ENCODE data around the gene GNAT1. TPM values are rescaled to one million over a fixed set of nuclear protein-coding genes. Genes with fewer than 3 reads are reported as not detected.

GNAT1 gene
- total RNA-seq, 4 donors from 2014 or later: not detected

GRCh38 chr3:50217681-50218080 lies 26.3 kb downstream of the GNAT1 start:
- no peaks in the 10 kb centered on the region for H3K36me3 ChIP-seq
- no peak for ATAC-seq
- no CpG with 5 or more reads among the region's 10 CpGs for WGBS, 2 donors (ENCODE audit: low coverage in 1 of 2)
- H3K9me3 ChIP-seq: no peaks in the 10 kb centered on the region
- no peak overlapping the region for H3K4me3 ChIP-seq
- peaks cover 19% of the 10 kb centered on the region for H3K27me3 ChIP-seq
- H3K27ac ChIP-seq: no peak overlapping the region
- no peak for TF ChIP-seq POLR2A (IDR thresholded peaks at IDR 0.05)
- no peaks in the 10 kb centered on the region for H3K4me1 ChIP-seq

- Histone ChIP-seq H3K36me3 (no peaks in the 10 kb centered on the region), H3K9me3 (no peaks in the 10 kb centered on the region), H3K27me3 (peaks cover 26% of the 10 kb centered on the region), H3K4me1 (no peaks in the 10 kb centered on the region), H3K4me3 (no peak overlapping the region), H3K27ac (no peak overlapping the region)
- ATAC-seq: no peak
- TF ChIP-seq POLR2A (IDR thresholded peaks at IDR 0.05): no peak
- TF ChIP-seq POLR2AphosphoS5 (IDR thresholded peaks at IDR 0.05): no peak
- TF ChIP-seq CTCF (IDR thresholded peaks at IDR 0.05): no peak
- TF ChIP-seq EP300 (IDR thresholded peaks at IDR 0.05): no peak
- WGBS, 2 donors (ENCODE audit: low coverage in 1 of 2): 87 to 90% methylated on average over 2 of the region's 17 CpGs
These were observed 27.0 kb downstream of the GNAT1 start for GRCh38 chr3:50218448-50218847.

GRCh38 chr3:50219285-50219684 lies 27.9 kb downstream of the GNAT1 start:
- TF ChIP-seq EP300 (IDR thresholded peaks at IDR 0.05): no peak
- no peak for TF ChIP-seq POLR2A (IDR thresholded peaks at IDR 0.05)
- no peak for TF ChIP-seq CTCF (IDR thresholded peaks at IDR 0.05)
- no peak for TF ChIP-seq POLR2AphosphoS5 (IDR thresholded peaks at IDR 0.05)
- ATAC-seq: no peak
- Histone ChIP-seq H3K27me3 (peaks cover 34% of the 10 kb centered on the region), H3K9me3 (no peaks in the 10 kb centered on the region), H3K27ac (no peak overlapping the region), H3K4me1 (no peaks in the 10 kb centered on the region), H3K36me3 (no peaks in the 10 kb centered on the region), H3K4me3 (no peak overlapping the region)
- 69 to 83% methylated on average over 1 to 5 of the region's 5 CpGs for WGBS, 2 donors (ENCODE audit: low coverage in 1 of 2)

- ATAC-seq: no peak
- WGBS, 2 donors (ENCODE audit: low coverage in 1 of 2): 80% methylated on average over 1 of the region's 6 CpGs; no CpG with 5 or more reads in 1 of the 2 donors
- Histone ChIP-seq H3K27me3 (peaks cover 40% of the 10 kb centered on the region), H3K36me3 (no peaks in the 10 kb centered on the region), H3K4me1 (no peaks in the 10 kb centered on the region), H3K4me3 (no peak overlapping the region), H3K9me3 (no peaks in the 10 kb centered on the region), H3K27ac (no peak overlapping the region)
- TF ChIP-seq POLR2AphosphoS5 (IDR thresholded peaks at IDR 0.05) (no peak), CTCF (IDR thresholded peaks at IDR 0.05) (no peak), EP300 (IDR thresholded peaks at IDR 0.05) (no peak), POLR2A (IDR thresholded peaks at IDR 0.05) (no peak)
These were observed 28.7 kb downstream of the GNAT1 start for GRCh38 chr3:50220109-50220508.

GRCh38 chr3:50221051-50221410 lies 29.6 kb downstream of the GNAT1 start:
- TF ChIP-seq EP300 (IDR thresholded peaks at IDR 0.05): no peak
- no peak for TF ChIP-seq POLR2A (IDR thresholded peaks at IDR 0.05)
- no peak for TF ChIP-seq POLR2AphosphoS5 (IDR thresholded peaks at IDR 0.05)
- TF ChIP-seq CTCF (IDR thresholded peaks at IDR 0.05): no peak
- no peak for ATAC-seq
- Histone ChIP-seq H3K36me3 (no peaks in the 10 kb centered on the region), H3K27me3 (peaks cover 40% of the 10 kb centered on the region), H3K4me1 (peaks cover 0 to 4% (median 0%) of the 10 kb centered on the region in 3 donors), H3K9me3 (no peaks in the 10 kb centered on the region), H3K27ac (no peak overlapping the region), H3K4me3 (no peak overlapping the region)
- no CpG with 5 or more reads among the region's 4 CpGs for WGBS, 2 donors (ENCODE audit: low coverage in 1 of 2)
